ENCODE results near the gene RPTOR.

The RPTOR gene

GRCh38 chr17:80961541-80962330, 417.1 kb downstream of the RPTOR start:
- DNase-seq (ENCODE audit: low spot score) = no peak

- DNase-seq (ENCODE audit: low spot score) = no peak
Observed at GRCh38 chr17:80962356-80963329, 418.0 kb downstream of the RPTOR start.

GRCh38 chr17:80963812-80964543, 419.3 kb downstream of the RPTOR start:
- no peak for DNase-seq (ENCODE audit: low spot score)

GRCh38 chr17:80964544-80964856, 419.9 kb downstream of the RPTOR start:
- no peak for DNase-seq (ENCODE audit: low spot score)

GRCh38 chr17:80964859-80965580, 420.4 kb downstream of the RPTOR start:
- DNase-seq (ENCODE audit: low spot score) = no peak

GRCh38 chr17:80965606-80966005, 421.0 kb downstream of the RPTOR start:
- no peak for DNase-seq (ENCODE audit: low spot score)

GRCh38 chr17:80967404-80967872, 422.8 kb downstream of the RPTOR start:
- no peak for DNase-seq (ENCODE audit: low spot score)

GRCh38 chr17:80968602-80969029, 424.0 kb downstream of the RPTOR start:
- DNase-seq (ENCODE audit: low spot score) = peak; percentile 68

- no peak for DNase-seq (ENCODE audit: low spot score)
Observed at GRCh38 chr17:80969030-80969673, 424.5 kb downstream of the RPTOR start.

GRCh38 chr17:80969674-80970043, 425.0 kb downstream of the RPTOR start:
- DNase-seq (ENCODE audit: low spot score) = no peak

- DNase-seq (ENCODE audit: low spot score) = peak; percentile 54
Observed at GRCh38 chr17:80970044-80970761, 425.6 kb downstream of the RPTOR start.

- DNase-seq (ENCODE audit: low spot score) = no peak
Observed at GRCh38 chr17:80970762-80971703, 426.4 kb downstream of the RPTOR start.

GRCh38 chr17:80971704-80972304, 427.2 kb downstream of the RPTOR start:
- no peak for DNase-seq (ENCODE audit: low spot score)

- DNase-seq (ENCODE audit: low spot score) = no peak
Observed at GRCh38 chr17:80976701-80977100, 432.1 kb downstream of the RPTOR start.

- no peak for DNase-seq (ENCODE audit: low spot score)
Observed at GRCh38 chr17:80977172-80977571, 432.5 kb downstream of the RPTOR start.

- DNase-seq (ENCODE audit: low spot score) = no peak
Observed at GRCh38 chr17:80978499-80979497, 434.2 kb downstream of the RPTOR start.

- DNase-seq (ENCODE audit: low spot score) = no peak
Observed at GRCh38 chr17:80979547-80980378, 435.1 kb downstream of the RPTOR start.

Measured in GM03348 (cell line).